H1 (cell line): ENCODE measurements around the gene IYD. TPM values are rescaled to one million over a fixed set of nuclear protein-coding genes. Genes with fewer than 3 reads are reported as not detected.

Source experiments
- polyA plus RNA-seq, 7 experiments: library from polyadenylated mRNA; depleted of rRNA in 3 of 7; stranded (reverse) in 5 of 7; unstranded in 2 of 7; fragments of >200 nt in 5 of 7; fragments of 200-250 nt in 2 of 7; gene quantifications; 1 replicate in 5 of 7; 2 replicates in 1 of 7; 4 replicates in 1 of 7; pipeline versions ENCODE4 v1.2.1 to v1.2.3, GENCODE V29; 2011 to 2013; ENCODE audit warnings: missing spikeins in 2 of 7, mixed read lengths in 2 of 7
- small RNA-seq: library from polyadenylated mRNA; stranded (forward); fragments of <200 nt; extraction: miRNeasy Mini kit (QIAGEN cat#:217004); gene quantifications from one replicate; pipeline ENCODE3, GENCODE V24; 2013; ENCODE audit not compliant: insufficient read depth
- total RNA-seq: library from RNA; stranded (reverse); fragmentation: NEBNext Ultra II Directional; extraction: Animal tissue kit (Norgen Biotek cat#: 25700); gene quantifications from 2 replicates; pipeline ENCODE4 v1.2.1, GENCODE V29; 2021

Gene IYD
- total and polyA plus RNA-seq, 2 of the 8 experiments (the other 6 are each of a cell fraction or from before 2014, with no cell fraction given), result not detected

Small RNA genes lying within 50 kb of the gene (small RNA-seq; reads per million reads assigned to genes)
- not detected for gene RNU4-7P

Other genes starting within 250 kb of the IYD start
- 0.25 and 0.61 TPM in 2 replicates for gene PPP1R14C, start 226.0 kb upstream of the IYD start, total RNA-seq
- gene PPP1R14C, start 226.0 kb upstream of the IYD start, polyA plus RNA-seq (2011; rRNA removed), result 0.13 and 0.30 TPM in 2 replicates
- gene PLEKHG1, start 230.9 kb downstream of the IYD start, total RNA-seq, result 1.6 and 2.2 TPM in 2 replicates
- 0.94 and 0.97 TPM in 2 replicates for gene PLEKHG1, start 230.9 kb downstream of the IYD start, polyA plus RNA-seq (2011; rRNA removed)